Gastrocnemius medialis (tissue), 4 donors: ENCODE results near the gene PEX6. TPM values are rescaled to one million over a fixed set of nuclear protein-coding genes. Genes with fewer than 3 reads are reported as not detected.

ENCODE experiments used
- ATAC-seq, 2 donors: fragments of 150-250 bp; one replicate each; pipeline ENCODE4 v1.9.1; 2016
- DNase-seq, 2 donors: peaks; one replicate each; pipeline ENCODE4 v3.0.0-alpha.2; 2019
- H3K27ac ChIP-seq, 4 donors: fragments of 200-600 bp; sonication (generic); 1 replicate in 1 of 4; 2 replicates in 3 of 4; pipeline ENCODE4 v1.5.1; 2016 to 2018; ENCODE audit warnings: mild to moderate bottlenecking in 2 of 4, moderate library complexity in 1 of 4
- H3K27me3 ChIP-seq, 3 donors: fragments of 200-600 bp; sonication (generic) in 2 of 3; 1 replicate in 1 of 3; 2 replicates in 2 of 3; pipeline versions ENCODE4 v1.5.1 to v1.6.0; 2016 to 2019; ENCODE audit warnings: mild to moderate bottlenecking in 1 of 3, moderate library complexity in 1 of 3
- H3K36me3 ChIP-seq, 2 donors: fragments of 200-600 bp; sonication (generic) in 1 of 2; one replicate each; pipeline ENCODE4 v1.5.1; 2017 to 2018
- H3K4me1 ChIP-seq, 2 donors: fragments of 200-600 bp; sonication (generic) in 1 of 2; one replicate each; pipeline ENCODE4 v1.5.1; 2016 to 2017; ENCODE audit warnings: mild to moderate bottlenecking in 2 of 2
- H3K4me3 ChIP-seq, 4 donors: fragments of 200-600 bp; sonication (generic) in 3 of 4; 1 replicate in 1 of 4; 2 replicates in 3 of 4; pipeline ENCODE4 v1.5.1; 2016 to 2019; ENCODE audit warnings: mild to moderate bottlenecking in 2 of 4
- H3K9me3 ChIP-seq, 3 donors: fragments of 200-600 bp; sonication (generic) in 2 of 3; 1 replicate in 1 of 3; 2 replicates in 2 of 3; pipeline ENCODE4 v1.5.1; 2016 to 2019
- POLR2A ChIP-seq, 2 donors: fragments of 450-650 bp; IDR thresholded peaks; one replicate each; pipeline ENCODE4 v1.6.1; 2017; ENCODE audit warnings: antibody characterized with exemption in 2 of 2, mild to moderate bottlenecking in 2 of 2, moderate library complexity in 2 of 2
- in situ Hi-C, 4 donors: fragments of 200-750 bp; cut with MboI; loops; one replicate each; pipeline versions ENCODE4 v1.15.0 to v1.8.0; 2017; ENCODE audit warnings: low sequenced_read_pairs in 4 of 4
- intact Hi-C: fragments of 100-400 bp; cut with DNase I; formaldehyde crosslinking; loops from one replicate; pipeline ENCODE4 v1.15.1; 2023; ENCODE audit warnings: low total_unique reads
- total RNA-seq, 4 donors: library from RNA; depleted of rRNA; stranded (reverse); fragments of >200 nt; gene quantifications; one replicate each; pipeline versions ENCODE4 v1.1.0 to v1.2.3, GENCODE V29; 2016
- TF ChIP-seq, protein P1 (sequence below), 5 experiments: fragments of 450-650 bp in 3 of 5; fragments of 200-600 bp in 2 of 5; sonication (generic) in 2 of 5; IDR thresholded peaks in 4 of 5; conservative IDR thresholded peaks in 1 of 5; 1 replicate in 4 of 5; 2 replicates in 1 of 5; pipeline ENCODE4 v1.5.1; 2016 to 2019; ENCODE audit warnings: antibody characterized with exemption in 5 of 5, mild to moderate bottlenecking in 3 of 5, moderate library complexity in 3 of 5

PEX6 gene
- total RNA-seq, 4 donors from 2014 or later = 7.4 to 45.1 (median 12.6) TPM

- DNase-seq (no peak), ATAC-seq (no peak)
- intact Hi-C loops (no loop called here), in situ Hi-C loops (no loop called here)
- H3K27me3 ChIP-seq = no peaks in the 10 kb centered on the region
- H3K4me1 ChIP-seq = no peaks in the 10 kb centered on the region
- no peak overlapping the region for H3K4me3 ChIP-seq
- H3K9me3 ChIP-seq = no peaks in the 10 kb centered on the region
- no peak overlapping the region for H3K27ac ChIP-seq
- H3K36me3 ChIP-seq = peaks cover 0 to 33% of the 10 kb centered on the region in 2 donors
- TF ChIP-seq, protein P1, sequence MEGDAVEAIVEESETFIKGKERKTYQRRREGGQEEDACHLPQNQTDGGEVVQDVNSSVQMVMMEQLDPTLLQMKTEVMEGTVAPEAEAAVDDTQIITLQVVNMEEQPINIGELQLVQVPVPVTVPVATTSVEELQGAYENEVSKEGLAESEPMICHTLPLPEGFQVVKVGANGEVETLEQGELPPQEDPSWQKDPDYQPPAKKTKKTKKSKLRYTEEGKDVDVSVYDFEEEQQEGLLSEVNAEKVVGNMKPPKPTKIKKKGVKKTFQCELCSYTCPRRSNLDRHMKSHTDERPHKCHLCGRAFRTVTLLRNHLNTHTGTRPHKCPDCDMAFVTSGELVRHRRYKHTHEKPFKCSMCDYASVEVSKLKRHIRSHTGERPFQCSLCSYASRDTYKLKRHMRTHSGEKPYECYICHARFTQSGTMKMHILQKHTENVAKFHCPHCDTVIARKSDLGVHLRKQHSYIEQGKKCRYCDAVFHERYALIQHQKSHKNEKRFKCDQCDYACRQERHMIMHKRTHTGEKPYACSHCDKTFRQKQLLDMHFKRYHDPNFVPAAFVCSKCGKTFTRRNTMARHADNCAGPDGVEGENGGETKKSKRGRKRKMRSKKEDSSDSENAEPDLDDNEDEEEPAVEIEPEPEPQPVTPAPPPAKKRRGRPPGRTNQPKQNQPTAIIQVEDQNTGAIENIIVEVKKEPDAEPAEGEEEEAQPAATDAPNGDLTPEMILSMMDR (IDR thresholded peaks at IDR 0.05 in 4 of 5, conservative IDR thresholded peaks at IDR 0.05 in 1 of 5) = no peak
- TF ChIP-seq POLR2A (IDR thresholded peaks at IDR 0.05) = no peak
Observed at GRCh38 chr6:42968126-42968701, 10.8 kb downstream of the PEX6 start.

- ATAC-seq = no peak
- DNase-seq = no peak
- intact Hi-C loops = no loop called here
- in situ Hi-C loops = no loop called here
- Histone ChIP-seq H3K27ac (no peak overlapping the region), H3K4me3 (no peak overlapping the region), H3K36me3 (peaks cover 0 to 33% of the 10 kb centered on the region in 2 donors), H3K9me3 (no peaks in the 10 kb centered on the region), H3K4me1 (no peaks in the 10 kb centered on the region), H3K27me3 (no peaks in the 10 kb centered on the region)
- TF ChIP-seq, protein P1 (IDR thresholded peaks at IDR 0.05 in 4 of 5, conservative IDR thresholded peaks at IDR 0.05 in 1 of 5) = no peak
- no peak for TF ChIP-seq POLR2A (IDR thresholded peaks at IDR 0.05)
Observed at GRCh38 chr6:42967228-42967627, 11.8 kb downstream of the PEX6 start.

DNA sequence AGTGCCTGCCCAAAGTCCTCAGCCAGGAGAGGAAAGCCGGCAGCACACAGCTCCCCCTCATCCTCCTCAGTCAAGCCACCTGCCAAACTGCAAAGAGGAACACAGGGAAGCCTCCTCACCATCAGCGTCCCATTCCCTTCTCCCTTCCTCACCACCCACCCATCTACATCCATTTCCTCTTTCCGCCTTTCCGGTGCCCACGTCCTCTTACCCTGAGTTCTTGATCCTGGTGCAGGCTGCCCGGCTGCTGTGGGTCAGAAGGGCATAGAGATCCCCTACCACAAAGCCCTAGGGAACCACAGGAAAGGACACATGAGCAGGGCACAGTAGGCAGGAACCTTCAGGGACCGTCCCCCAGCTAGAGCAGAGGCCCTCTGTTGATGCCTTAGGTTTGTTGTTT, 12.4 kb downstream of the PEX6 start:
- peaks cover 0 to 33% of the 10 kb centered on the region in 2 donors for H3K36me3 ChIP-seq
- DNase-seq (no peak), ATAC-seq (no peak)
- no peaks in the 10 kb centered on the region for H3K4me1 ChIP-seq
- in situ Hi-C loops (no loop called here), intact Hi-C loops (no loop called here)
- TF ChIP-seq POLR2A (IDR thresholded peaks at IDR 0.05) = no peak
- TF ChIP-seq, protein P1 (IDR thresholded peaks at IDR 0.05 in 4 of 5, conservative IDR thresholded peaks at IDR 0.05 in 1 of 5) = no peak
- H3K27ac ChIP-seq = no peak overlapping the region
- no peak overlapping the region for H3K4me3 ChIP-seq
- H3K9me3 ChIP-seq = no peaks in the 10 kb centered on the region
- no peaks in the 10 kb centered on the region for H3K27me3 ChIP-seq

GRCh38 chr6:42963855-42964605, 15.0 kb downstream of the PEX6 start:
- Histone ChIP-seq H3K9me3 (no peaks in the 10 kb centered on the region), H3K27me3 (no peaks in the 10 kb centered on the region), H3K4me3 (no peak overlapping the region), H3K27ac (no peak overlapping the region), H3K36me3 (peaks cover 0 to 33% of the 10 kb centered on the region in 2 donors), H3K4me1 (peaks cover 7 to 11% of the 10 kb centered on the region in 2 donors)
- no peak for ATAC-seq
- in situ Hi-C loops = no loop called here
- intact Hi-C loops = no loop called here
- no peak for DNase-seq
- TF ChIP-seq, protein P1 (IDR thresholded peaks at IDR 0.05 in 4 of 5, conservative IDR thresholded peaks at IDR 0.05 in 1 of 5) = no peak
- no peak for TF ChIP-seq POLR2A (IDR thresholded peaks at IDR 0.05)
